Subcutaneous abdominal adipose tissue (tissue), 5 donors: ENCODE results near the gene SORL1-AS1.
"Not testable (repeated sequence)": the region's sequence is repeated elsewhere in the genome, so short reads cannot be mapped to it uniquely, and the experiment has no call there.

Source experiments
- H3K27ac ChIP-seq: one replicate; pipeline ENCODE4 v1.7.0; 2013; ENCODE audit warnings: low read depth, mild to moderate bottlenecking, inconsistent platforms, low read length, moderate library complexity
- H3K27me3 ChIP-seq, 5 donors: one replicate each; pipeline ENCODE4 v1.7.0; 2013; ENCODE audit warnings: low read length in 5 of 5, inconsistent platforms in 1 of 5; ENCODE audit not compliant: control insufficient read depth in 5 of 5, insufficient read depth in 4 of 5
- H3K36me3 ChIP-seq, 5 donors: one replicate each; pipeline ENCODE4 v1.7.0; 2013; ENCODE audit warnings: low read length in 5 of 5; ENCODE audit not compliant: control insufficient read depth in 5 of 5, insufficient read depth in 5 of 5
- H3K4me1 ChIP-seq, 5 donors: one replicate each; pipeline ENCODE4 v1.7.0; 2013; ENCODE audit warnings: low read length in 5 of 5, mild to moderate bottlenecking in 3 of 5, moderate library complexity in 1 of 5; ENCODE audit not compliant: control insufficient read depth in 5 of 5, insufficient read depth in 5 of 5
- H3K4me3 ChIP-seq, 5 donors: one replicate each; pipeline ENCODE4 v1.7.0; 2013; ENCODE audit warnings: low read length in 5 of 5, low read depth in 1 of 5
- H3K9ac ChIP-seq, 5 donors: one replicate each; pipeline ENCODE4 v1.7.0; 2013; ENCODE audit warnings: low read length in 5 of 5, mild to moderate bottlenecking in 4 of 5, moderate library complexity in 3 of 5
- H3K9me3 ChIP-seq, 5 donors: one replicate each; pipeline ENCODE4 v1.7.0; 2013; ENCODE audit warnings: low read length in 5 of 5; ENCODE audit not compliant: control insufficient read depth in 5 of 5
- donor health status: healthy.
- donor health status: healthy.
- donor health status: healthy.
- donor health status: healthy.
- donor health status: healthy.

Gene SORL1-AS1

DNA sequence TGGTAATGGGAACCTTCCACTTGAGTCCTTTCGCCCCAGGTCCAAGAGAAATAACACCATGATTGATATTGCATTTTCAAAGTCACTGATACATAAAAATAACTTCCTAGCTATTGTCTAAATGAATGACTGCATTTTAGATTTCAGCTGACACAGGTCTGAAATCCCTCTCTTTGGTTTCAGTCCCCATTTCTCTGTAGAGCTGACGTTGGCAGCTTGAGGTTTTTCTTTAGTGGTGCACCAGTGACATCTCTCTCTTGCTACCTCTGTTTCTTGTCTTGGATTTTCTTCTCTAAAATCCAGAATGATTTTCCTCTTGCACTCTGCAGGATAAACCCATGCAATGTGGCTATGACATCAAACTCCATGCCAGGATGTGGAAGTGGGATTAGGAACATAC is 32.4 kb downstream of the SORL1-AS1 start:
- H3K4me1 ChIP-seq = peaks cover 3 to 33% (median 25%) of the 10 kb centered on the region in 5 donors
- no peaks in the 10 kb centered on the region for H3K27me3 ChIP-seq
- H3K9ac ChIP-seq = no peak overlapping the region
- no peaks in the 10 kb centered on the region for H3K9me3 ChIP-seq
- no peak overlapping the region for H3K27ac ChIP-seq
- H3K4me3 ChIP-seq = no peak overlapping the region
- H3K36me3 ChIP-seq = no peaks in the 10 kb centered on the region

DNA sequence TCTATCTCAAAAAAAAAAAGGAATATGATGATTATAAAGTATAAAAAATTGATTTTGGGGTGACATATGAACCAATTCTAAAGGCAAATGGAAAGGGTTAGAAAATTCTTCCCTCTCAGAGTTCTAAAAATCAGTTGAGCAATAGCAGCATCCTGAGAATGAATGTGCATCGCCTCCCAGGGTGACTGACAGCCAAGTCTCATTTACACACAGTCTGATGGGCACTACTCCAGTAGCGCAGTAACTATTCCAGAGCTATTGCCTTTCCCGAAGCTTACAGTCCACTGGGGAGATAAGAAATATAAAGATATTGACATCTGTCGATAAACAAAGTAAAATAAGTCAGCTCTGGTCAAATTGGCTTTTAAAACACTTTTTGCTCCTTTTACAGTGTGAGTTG is 32.9 kb downstream of the SORL1-AS1 start:
- Histone ChIP-seq H3K27me3 (no peaks in the 10 kb centered on the region), H3K4me1 (peaks cover 3 to 33% (median 25%) of the 10 kb centered on the region in 5 donors), H3K36me3 (no peaks in the 10 kb centered on the region), H3K4me3 (no peak overlapping the region), H3K9me3 (no peaks in the 10 kb centered on the region), H3K9ac (peak overlapping the region in 1 of 5 donors; percentile 22), H3K27ac (no peak overlapping the region)

DNA sequence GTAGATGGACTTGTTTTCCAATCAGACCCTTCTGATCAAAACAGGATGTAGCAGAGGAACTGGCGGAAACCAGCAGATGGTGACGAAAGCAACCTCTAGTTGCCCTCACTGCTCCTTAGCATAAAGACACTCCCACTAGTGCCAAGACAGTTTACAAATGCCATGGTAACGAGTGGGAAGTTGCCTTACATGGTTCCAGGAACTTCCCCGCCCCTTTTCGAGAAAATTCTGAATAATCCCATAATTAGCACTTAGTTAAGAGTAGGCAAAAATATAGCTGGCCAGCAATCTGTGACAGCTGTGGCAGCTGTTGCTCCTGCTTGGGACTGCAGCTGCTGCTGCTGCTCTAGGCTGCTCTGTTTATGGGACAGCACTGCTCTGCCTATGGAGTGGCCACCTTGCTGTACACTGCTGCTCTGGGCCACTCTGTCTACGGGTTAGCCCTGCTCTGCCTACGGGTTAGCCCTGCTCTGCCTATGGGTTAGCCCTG is 34.1 kb downstream of the SORL1-AS1 start:
- no peaks in the 10 kb centered on the region for H3K9me3 ChIP-seq
- H3K27me3 ChIP-seq = no peaks in the 10 kb centered on the region
- H3K4me1 ChIP-seq = peaks cover 3 to 33% (median 25%) of the 10 kb centered on the region in 5 donors
- H3K9ac ChIP-seq = no peak overlapping the region
- no peaks in the 10 kb centered on the region for H3K36me3 ChIP-seq
- no peak overlapping the region for H3K4me3 ChIP-seq
- no peak overlapping the region for H3K27ac ChIP-seq

DNA sequence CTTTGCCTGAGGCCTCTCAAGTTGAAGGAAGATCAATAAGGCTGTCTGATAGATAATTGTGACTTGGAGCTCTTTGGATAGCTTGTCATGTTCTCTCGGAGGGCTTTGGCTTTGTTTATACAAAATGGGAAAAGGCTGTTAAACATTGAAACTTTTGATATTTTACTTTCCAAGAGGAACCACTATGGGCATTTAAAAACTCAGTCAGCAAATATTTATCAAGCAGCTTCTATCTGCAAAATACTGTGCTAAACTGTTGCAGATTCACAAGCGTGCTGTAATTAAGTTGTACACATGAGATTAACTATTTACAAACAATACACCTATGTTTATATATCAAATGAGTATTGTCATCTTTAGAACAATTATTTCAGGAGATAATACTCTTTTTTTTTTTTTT is 35.2 kb downstream of the SORL1-AS1 start:
- no peaks in the 10 kb centered on the region for H3K36me3 ChIP-seq
- H3K9ac ChIP-seq = peak overlapping the region in 1 of 5 donors; percentile 11
- no peak overlapping the region for H3K4me3 ChIP-seq
- H3K27ac ChIP-seq = peak overlapping the region; percentile 52
- peaks cover 3 to 33% (median 25%) of the 10 kb centered on the region in 5 donors for H3K4me1 ChIP-seq
- H3K27me3 ChIP-seq = no peaks in the 10 kb centered on the region
- H3K9me3 ChIP-seq = no peaks in the 10 kb centered on the region

GRCh38 chr11:121417055-121417551 is 35.7 kb downstream of the SORL1-AS1 start:
- Histone ChIP-seq H3K9me3 (no peaks in the 10 kb centered on the region), H3K4me3 (peak overlapping the region in 2 of 5 donors; percentile 12 to 36), H3K27me3 (no peaks in the 10 kb centered on the region), H3K4me1 (peaks cover 3 to 33% (median 25%) of the 10 kb centered on the region in 5 donors), H3K9ac (peak overlapping the region in 3 of 5 donors; percentile 11 to 53 (median 48)), H3K36me3 (no peaks in the 10 kb centered on the region), H3K27ac (peak overlapping the region; percentile 52)

DNA sequence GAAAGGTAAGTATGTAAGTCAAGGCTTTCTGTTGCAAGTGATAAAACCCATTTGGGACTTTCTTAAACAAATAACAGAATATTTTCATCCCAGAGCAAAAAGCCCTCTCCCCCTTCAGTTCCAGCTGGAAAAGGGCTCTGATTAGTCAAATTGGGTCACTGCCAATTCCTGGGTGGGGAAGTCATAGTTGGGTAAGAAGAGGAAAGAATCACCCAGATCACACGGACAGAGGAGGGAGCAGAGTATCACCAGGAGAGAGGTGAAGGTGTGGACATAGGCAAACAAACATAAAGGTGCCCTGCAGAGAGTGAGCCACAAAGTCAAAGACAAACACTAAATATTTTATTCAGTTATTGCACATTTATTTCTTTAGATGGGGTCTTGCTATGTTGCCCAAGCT is 36.9 kb downstream of the SORL1-AS1 start:
- no peaks in the 10 kb centered on the region for H3K27me3 ChIP-seq
- no peaks in the 10 kb centered on the region for H3K9me3 ChIP-seq
- no peak overlapping the region for H3K27ac ChIP-seq
- H3K36me3 ChIP-seq = no peaks in the 10 kb centered on the region
- peaks cover 3 to 33% (median 25%) of the 10 kb centered on the region in 5 donors for H3K4me1 ChIP-seq
- no peak overlapping the region for H3K9ac ChIP-seq
- no peak overlapping the region for H3K4me3 ChIP-seq

- Histone ChIP-seq H3K9ac (no peak overlapping the region), H3K36me3 (no peaks in the 10 kb centered on the region), H3K9me3 (no peaks in the 10 kb centered on the region), H3K4me3 (no peak overlapping the region), H3K27me3 (no peaks in the 10 kb centered on the region), H3K27ac (no peak overlapping the region), H3K4me1 (peaks cover 3 to 28% (median 21%) of the 10 kb centered on the region in 5 donors)
These were observed 38.4 kb downstream of the SORL1-AS1 start for GRCh38 chr11:121414141-121414913.

- Histone ChIP-seq H3K9me3 (no peaks in the 10 kb centered on the region), H3K4me1 (peaks cover 3 to 21% (median 17%) of the 10 kb centered on the region in 5 donors), H3K36me3 (no peaks in the 10 kb centered on the region), H3K27ac (no peak overlapping the region), H3K9ac (no peak overlapping the region), H3K27me3 (no peaks in the 10 kb centered on the region), H3K4me3 (no peak overlapping the region)
These were observed 39.9 kb downstream of the SORL1-AS1 start for GRCh38 chr11:121412711-121413415.

GRCh38 chr11:121412000-121412587 is 40.7 kb downstream of the SORL1-AS1 start:
- no peaks in the 10 kb centered on the region for H3K27me3 ChIP-seq

DNA sequence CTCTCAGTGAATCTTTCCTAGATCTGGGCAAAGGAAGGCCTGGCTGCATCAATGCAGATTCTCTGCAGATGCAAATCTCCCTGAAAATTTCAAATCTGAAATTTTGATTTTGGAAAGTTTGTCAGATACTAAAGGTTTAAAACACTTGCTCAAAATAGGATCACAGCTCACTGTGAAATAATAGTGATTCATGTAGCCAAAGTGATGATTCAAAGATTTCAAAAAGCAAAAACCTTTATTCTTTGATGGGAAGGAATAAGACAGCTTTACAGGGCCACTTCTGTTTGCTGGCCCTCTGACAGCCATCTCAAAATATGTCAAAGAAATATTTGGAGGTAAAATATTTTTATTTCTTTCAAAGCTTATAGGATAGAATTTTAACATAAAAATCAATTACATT is 41.4 kb downstream of the SORL1-AS1 start:
- H3K36me3 ChIP-seq, H3K9me3 ChIP-seq, H3K4me3 ChIP-seq: not testable (repeated sequence)

More at GRCh38 chr11:121412000-121412587, 40.7 kb downstream of the SORL1-AS1 start:
- Histone ChIP-seq H3K4me3 (no peak overlapping the region), H3K9ac (no peak overlapping the region), H3K9me3 (no peaks in the 10 kb centered on the region), H3K4me1 (peaks cover under 1 to 14% (median 10%) of the 10 kb centered on the region in 5 donors), H3K36me3 (no peaks in the 10 kb centered on the region), H3K27ac (no peak overlapping the region)

More for the DNA sequence above, 41.4 kb downstream of the SORL1-AS1 start:
- not testable (repeated sequence) for H3K27ac ChIP-seq, H3K9ac ChIP-seq, H3K27me3 ChIP-seq, H3K4me1 ChIP-seq
